ENCODE measurements around the gene CHRNA5.
"Not testable (repeated sequence)": the region's sequence is repeated elsewhere in the genome, so short reads cannot be mapped to it uniquely, and the experiment has no call there.

The CHRNA5 gene

GRCh38 chr15:78565097-78565950 is at the start of gene CHRNA5:
CHRNA5 (plus strand) TSS chr15:78565520; CDS start chr15:78565720, 200 bp downstream.
- DNase-seq (ENCODE audit: low read depth) = peak; percentile 72

GRCh38 chr15:78520035-78520434 is 45.3 kb upstream of the CHRNA5 start:
- DNase-seq (ENCODE audit: low read depth) = not testable (repeated sequence)

- DNase-seq (ENCODE audit: low read depth) = no peak
Observed at GRCh38 chr15:78524230-78524629, 41.1 kb upstream of the CHRNA5 start.

- no peak for DNase-seq (ENCODE audit: low read depth)
Observed at GRCh38 chr15:78527325-78527724, 38.0 kb upstream of the CHRNA5 start.

- no peak for DNase-seq (ENCODE audit: low read depth)
Observed at GRCh38 chr15:78533331-78533730, 32.0 kb upstream of the CHRNA5 start.

- no peak for DNase-seq (ENCODE audit: low read depth)
Observed at GRCh38 chr15:78536134-78536533, 29.2 kb upstream of the CHRNA5 start.

- DNase-seq (ENCODE audit: low read depth) = no peak
Observed at GRCh38 chr15:78537266-78537905, 27.9 kb upstream of the CHRNA5 start.

- no peak for DNase-seq (ENCODE audit: low read depth)
Observed at GRCh38 chr15:78538358-78538757, 27.0 kb upstream of the CHRNA5 start.

GRCh38 chr15:78539464-78540140 is 25.7 kb upstream of the CHRNA5 start:
- not testable (repeated sequence) for DNase-seq (ENCODE audit: low read depth)

GRCh38 chr15:78540141-78540870 is 25.0 kb upstream of the CHRNA5 start, which contains the start of gene PSMA4:
PSMA4 (plus strand) TSS chr15:78540444; CDS start chr15:78541928, 1,484 bp downstream.
- DNase-seq (ENCODE audit: low read depth) = peak; percentile 94

- DNase-seq (ENCODE audit: low read depth) = no peak
Observed at GRCh38 chr15:78540871-78541743, 24.2 kb upstream of the CHRNA5 start.

GRCh38 chr15:78541744-78542034 is 23.6 kb upstream of the CHRNA5 start:
- no peak for DNase-seq (ENCODE audit: low read depth)

- DNase-seq (ENCODE audit: low read depth) = no peak
Observed at GRCh38 chr15:78542647-78543046, 22.7 kb upstream of the CHRNA5 start.

- no peak for DNase-seq (ENCODE audit: low read depth)
Observed at GRCh38 chr15:78550194-78550593, 15.1 kb upstream of the CHRNA5 start.

- DNase-seq (ENCODE audit: low read depth) = no peak
Observed at GRCh38 chr15:78550815-78551214, 14.5 kb upstream of the CHRNA5 start.

GRCh38 chr15:78551902-78552301 is 13.4 kb upstream of the CHRNA5 start:
- DNase-seq (ENCODE audit: low read depth) = no peak

GRCh38 chr15:78552597-78552996 is 12.7 kb upstream of the CHRNA5 start:
- DNase-seq (ENCODE audit: low read depth) = no peak

- not testable (repeated sequence) for DNase-seq (ENCODE audit: low read depth)
Observed at GRCh38 chr15:78560201-78560600, 5.1 kb upstream of the CHRNA5 start.

GRCh38 chr15:78561490-78561889 is 3.8 kb upstream of the CHRNA5 start:
- no peak for DNase-seq (ENCODE audit: low read depth)

GRCh38 chr15:78563092-78563491 is 2.2 kb upstream of the CHRNA5 start:
- DNase-seq (ENCODE audit: low read depth) = no peak

GRCh38 chr15:78564743-78565096 is 600 bp upstream of the CHRNA5 start:
- DNase-seq (ENCODE audit: low read depth) = no peak

Data from stimulated activated CD4-positive, alpha-beta T cell treated with anti-CD3 and anti-CD28 coated beads, Interleukin-2, amount 100 ng/mL, for 4 hours (primary cell).